Measurements from ENCODE around the gene ITIH3.

Gene ITIH3

DNA sequence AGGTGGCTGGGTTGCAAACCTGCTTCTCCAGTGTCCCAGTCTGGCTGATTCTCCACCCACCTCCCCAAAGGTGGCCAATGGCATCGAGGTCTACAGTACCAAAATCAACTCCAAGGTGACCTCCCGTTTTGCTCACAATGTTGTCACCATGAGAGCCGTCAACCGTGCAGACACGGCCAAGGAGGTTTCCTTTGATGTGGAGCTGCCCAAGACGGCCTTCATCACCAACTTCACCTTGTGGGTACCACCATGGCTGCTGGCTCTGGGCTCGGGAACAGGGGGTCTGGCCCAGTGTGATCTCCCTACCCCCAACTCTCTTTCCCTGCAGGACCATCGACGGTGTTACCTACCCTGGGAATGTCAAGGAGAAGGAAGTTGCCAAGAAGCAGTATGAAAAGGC is 1.8 kb downstream of the ITIH3 start (continued):
- TF ChIP-seq, protein P1, sequence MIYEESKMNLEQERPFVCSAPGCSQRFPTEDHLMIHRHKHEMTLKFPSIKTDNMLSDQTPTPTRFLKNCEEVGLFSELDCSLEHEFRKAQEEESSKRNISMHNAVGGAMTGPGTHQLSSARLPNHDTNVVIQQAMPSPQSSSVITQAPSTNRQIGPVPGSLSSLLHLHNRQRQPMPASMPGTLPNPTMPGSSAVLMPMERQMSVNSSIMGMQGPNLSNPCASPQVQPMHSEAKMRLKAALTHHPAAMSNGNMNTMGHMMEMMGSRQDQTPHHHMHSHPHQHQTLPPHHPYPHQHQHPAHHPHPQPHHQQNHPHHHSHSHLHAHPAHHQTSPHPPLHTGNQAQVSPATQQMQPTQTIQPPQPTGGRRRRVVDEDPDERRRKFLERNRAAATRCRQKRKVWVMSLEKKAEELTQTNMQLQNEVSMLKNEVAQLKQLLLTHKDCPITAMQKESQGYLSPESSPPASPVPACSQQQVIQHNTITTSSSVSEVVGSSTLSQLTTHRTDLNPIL (CRISPR knock-in tag; IDR thresholded peaks at IDR 0.05; ENCODE audit: low read depth) = no peak
- no peak for TF ChIP-seq TOX (CRISPR knock-in tag; IDR thresholded peaks at IDR 0.05; ENCODE audit: borderline replicate concordance)
- TF ChIP-seq, protein P2, sequence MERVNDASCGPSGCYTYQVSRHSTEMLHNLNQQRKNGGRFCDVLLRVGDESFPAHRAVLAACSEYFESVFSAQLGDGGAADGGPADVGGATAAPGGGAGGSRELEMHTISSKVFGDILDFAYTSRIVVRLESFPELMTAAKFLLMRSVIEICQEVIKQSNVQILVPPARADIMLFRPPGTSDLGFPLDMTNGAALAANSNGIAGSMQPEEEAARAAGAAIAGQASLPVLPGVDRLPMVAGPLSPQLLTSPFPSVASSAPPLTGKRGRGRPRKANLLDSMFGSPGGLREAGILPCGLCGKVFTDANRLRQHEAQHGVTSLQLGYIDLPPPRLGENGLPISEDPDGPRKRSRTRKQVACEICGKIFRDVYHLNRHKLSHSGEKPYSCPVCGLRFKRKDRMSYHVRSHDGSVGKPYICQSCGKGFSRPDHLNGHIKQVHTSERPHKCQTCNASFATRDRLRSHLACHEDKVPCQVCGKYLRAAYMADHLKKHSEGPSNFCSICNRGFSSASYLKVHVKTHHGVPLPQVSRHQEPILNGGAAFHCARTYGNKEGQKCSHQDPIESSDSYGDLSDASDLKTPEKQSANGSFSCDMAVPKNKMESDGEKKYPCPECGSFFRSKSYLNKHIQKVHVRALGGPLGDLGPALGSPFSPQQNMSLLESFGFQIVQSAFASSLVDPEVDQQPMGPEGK (CRISPR knock-in tag; IDR thresholded peaks at IDR 0.05; ENCODE audit: borderline replicate concordance) = no peak

DNA sequence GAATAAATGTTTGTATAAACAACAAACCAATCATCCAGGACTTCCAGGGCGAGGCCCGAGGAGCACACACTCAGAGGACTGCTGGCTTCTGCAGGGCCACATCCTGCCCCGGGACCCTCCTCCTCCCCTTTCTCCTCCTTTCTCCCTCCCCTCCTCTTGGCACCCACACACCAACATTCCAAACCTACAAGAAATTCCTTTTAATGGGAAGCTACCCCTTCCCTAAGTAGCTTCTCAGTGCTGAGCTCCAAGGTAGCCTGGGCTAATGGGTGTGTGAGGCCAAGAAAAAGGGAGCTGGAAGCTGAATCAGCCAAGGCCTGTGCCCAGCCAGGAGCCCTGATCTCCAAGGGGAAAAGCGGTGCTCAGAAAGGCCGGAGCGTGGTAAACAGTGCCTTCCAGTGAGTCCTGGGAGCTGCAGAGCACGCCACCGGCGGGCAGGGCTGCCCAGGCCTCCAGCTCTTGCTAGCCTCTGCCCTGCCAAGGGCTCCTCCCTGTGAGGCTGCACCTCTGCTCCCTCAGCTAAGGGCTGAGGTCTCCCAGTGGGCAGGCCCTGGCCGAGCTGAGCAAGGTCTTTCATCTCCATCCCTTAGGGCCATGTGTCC is 3.9 kb downstream of the ITIH3 start:
- ATAC-seq = peak; percentile 9; the same call in 2 of the 3 replicates
- TF ChIP-seq, protein P2 (CRISPR knock-in tag; IDR thresholded peaks at IDR 0.05; ENCODE audit: borderline replicate concordance) = no peak
- TF ChIP-seq ZNF70 (CRISPR knock-in tag; IDR thresholded peaks at IDR 0.05) (no peak), ARNTL (CRISPR knock-in tag; IDR thresholded peaks at IDR 0.05; ENCODE audit: borderline replicate concordance, low read depth) (no peak), ZFP30 (CRISPR knock-in tag; IDR thresholded peaks at IDR 0.05) (no peak), GLIS3 (CRISPR knock-in tag; IDR thresholded peaks at IDR 0.05) (no peak), ZC3H10 (CRISPR knock-in tag; IDR thresholded peaks at IDR 0.05) (no peak), TCF4 (CRISPR knock-in tag; IDR thresholded peaks at IDR 0.05; ENCODE audit: borderline replicate concordance) (no peak)

DNA sequence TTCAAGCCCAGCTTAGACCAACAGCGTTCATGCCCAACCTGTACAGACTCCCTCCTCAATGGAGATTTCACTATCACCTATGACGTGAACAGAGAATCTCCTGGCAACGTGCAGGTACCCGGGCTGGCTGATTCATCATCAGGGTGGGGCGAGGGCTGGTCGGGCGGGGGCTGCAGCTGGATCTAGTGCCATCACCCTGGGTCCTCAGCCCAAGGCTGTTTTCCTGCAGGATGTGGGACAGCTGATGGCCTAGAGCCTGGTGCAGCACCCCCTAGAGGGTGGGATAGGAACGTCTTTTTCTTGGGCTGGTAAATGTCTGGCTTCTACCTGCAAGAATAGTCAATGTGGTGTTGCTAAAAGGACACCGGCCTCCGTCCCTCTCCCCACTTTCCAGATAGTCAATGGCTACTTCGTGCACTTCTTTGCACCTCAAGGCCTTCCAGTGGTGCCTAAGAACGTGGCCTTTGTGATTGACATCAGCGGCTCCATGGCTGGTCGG is 4.4 kb downstream of the ITIH3 start:
- ATAC-seq = peak; percentile 57; the same call in 2 of the 3 replicates
- TF ChIP-seq TCF4 (CRISPR knock-in tag; IDR thresholded peaks at IDR 0.05; ENCODE audit: borderline replicate concordance) (no peak), ZFP3 (CRISPR knock-in tag; IDR thresholded peaks at IDR 0.05) (no peak), BACH2 (CRISPR knock-in tag; IDR thresholded peaks at IDR 0.05; ENCODE audit: borderline replicate concordance) (no peak), CSDC2 (CRISPR knock-in tag; IDR thresholded peaks at IDR 0.05) (no peak), ARNTL (CRISPR knock-in tag; IDR thresholded peaks at IDR 0.05; ENCODE audit: borderline replicate concordance, low read depth) (no peak), PPARA (CRISPR knock-in tag; IDR thresholded peaks at IDR 0.05; ENCODE audit: borderline replicate concordance) (no peak), ZNF565 (CRISPR knock-in tag; conservative IDR thresholded peaks at IDR 0.05; ENCODE audit: low read depth) (no peak), ISL1 (CRISPR knock-in tag; IDR thresholded peaks at IDR 0.05) (no peak), ZC3H10 (CRISPR knock-in tag; IDR thresholded peaks at IDR 0.05) (no peak), GLIS3 (CRISPR knock-in tag; IDR thresholded peaks at IDR 0.05) (no peak)
- TF ChIP-seq, protein P2 (CRISPR knock-in tag; IDR thresholded peaks at IDR 0.05; ENCODE audit: borderline replicate concordance) = no peak
- TF ChIP-seq, protein P3, sequence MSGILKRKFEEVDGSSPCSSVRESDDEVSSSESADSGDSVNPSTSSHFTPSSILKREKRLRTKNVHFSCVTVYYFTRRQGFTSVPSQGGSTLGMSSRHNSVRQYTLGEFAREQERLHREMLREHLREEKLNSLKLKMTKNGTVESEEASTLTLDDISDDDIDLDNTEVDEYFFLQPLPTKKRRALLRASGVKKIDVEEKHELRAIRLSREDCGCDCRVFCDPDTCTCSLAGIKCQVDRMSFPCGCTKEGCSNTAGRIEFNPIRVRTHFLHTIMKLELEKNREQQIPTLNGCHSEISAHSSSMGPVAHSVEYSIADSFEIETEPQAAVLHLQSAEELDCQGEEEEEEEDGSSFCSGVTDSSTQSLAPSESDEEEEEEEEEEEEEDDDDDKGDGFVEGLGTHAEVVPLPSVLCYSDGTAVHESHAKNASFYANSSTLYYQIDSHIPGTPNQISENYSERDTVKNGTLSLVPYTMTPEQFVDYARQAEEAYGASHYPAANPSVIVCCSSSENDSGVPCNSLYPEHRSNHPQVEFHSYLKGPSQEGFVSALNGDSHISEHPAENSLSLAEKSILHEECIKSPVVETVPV (CRISPR knock-in tag; IDR thresholded peaks at IDR 0.05) = no peak
- TF ChIP-seq, protein P4, sequence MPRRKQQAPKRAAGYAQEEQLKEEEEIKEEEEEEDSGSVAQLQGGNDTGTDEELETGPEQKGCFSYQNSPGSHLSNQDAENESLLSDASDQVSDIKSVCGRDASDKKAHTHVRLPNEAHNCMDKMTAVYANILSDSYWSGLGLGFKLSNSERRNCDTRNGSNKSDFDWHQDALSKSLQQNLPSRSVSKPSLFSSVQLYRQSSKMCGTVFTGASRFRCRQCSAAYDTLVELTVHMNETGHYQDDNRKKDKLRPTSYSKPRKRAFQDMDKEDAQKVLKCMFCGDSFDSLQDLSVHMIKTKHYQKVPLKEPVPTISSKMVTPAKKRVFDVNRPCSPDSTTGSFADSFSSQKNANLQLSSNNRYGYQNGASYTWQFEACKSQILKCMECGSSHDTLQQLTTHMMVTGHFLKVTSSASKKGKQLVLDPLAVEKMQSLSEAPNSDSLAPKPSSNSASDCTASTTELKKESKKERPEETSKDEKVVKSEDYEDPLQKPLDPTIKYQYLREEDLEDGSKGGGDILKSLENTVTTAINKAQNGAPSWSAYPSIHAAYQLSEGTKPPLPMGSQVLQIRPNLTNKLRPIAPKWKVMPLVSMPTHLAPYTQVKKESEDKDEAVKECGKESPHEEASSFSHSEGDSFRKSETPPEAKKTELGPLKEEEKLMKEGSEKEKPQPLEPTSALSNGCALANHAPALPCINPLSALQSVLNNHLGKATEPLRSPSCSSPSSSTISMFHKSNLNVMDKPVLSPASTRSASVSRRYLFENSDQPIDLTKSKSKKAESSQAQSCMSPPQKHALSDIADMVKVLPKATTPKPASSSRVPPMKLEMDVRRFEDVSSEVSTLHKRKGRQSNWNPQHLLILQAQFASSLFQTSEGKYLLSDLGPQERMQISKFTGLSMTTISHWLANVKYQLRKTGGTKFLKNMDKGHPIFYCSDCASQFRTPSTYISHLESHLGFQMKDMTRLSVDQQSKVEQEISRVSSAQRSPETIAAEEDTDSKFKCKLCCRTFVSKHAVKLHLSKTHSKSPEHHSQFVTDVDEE (CRISPR knock-in tag; IDR thresholded peaks at IDR 0.05) = no peak

Measured in SK-N-SH treated with all-trans-retinoic acid at 6 μM for 48 hours (cell line).